SK-N-SH treated with all-trans-retinoic acid at 6 μM for 48 hours (cell line): ENCODE data around the gene NFYC.

Experiments
- OSR1 ChIP-seq: fragments of 250-450 bp; sonication (Bioruptor Pico); IDR thresholded peaks from 2 replicates; pipeline ENCODE4 v1.8.0; 2022; ENCODE audit warnings: moderate library complexity, mild to moderate bottlenecking, inconsistent platforms
- ZFP30 ChIP-seq: fragments of 450-650 bp; formaldehyde crosslinking; IDR thresholded peaks from 2 replicates; pipeline ENCODE4 v1.5.0; 2022; ENCODE audit warnings: mild to moderate bottlenecking, moderate library complexity

DNA sequence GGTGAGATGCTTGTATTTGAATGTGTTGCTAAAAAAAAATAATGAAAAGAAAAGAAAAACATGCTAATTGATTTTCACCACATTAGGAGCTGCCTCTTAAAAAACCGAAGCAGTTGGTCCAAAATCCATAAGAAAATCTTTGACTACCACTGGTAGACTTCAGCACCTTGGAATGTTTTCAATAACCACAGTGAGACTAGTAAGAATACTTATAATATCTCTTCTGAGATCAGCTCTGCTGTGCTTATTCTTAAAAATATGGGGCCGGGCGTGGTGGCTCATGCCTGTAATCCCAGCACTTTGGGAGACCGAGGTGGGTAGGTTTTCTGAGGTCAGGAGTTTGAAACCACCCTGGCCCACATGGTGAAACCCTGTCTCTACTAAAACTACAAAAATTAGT, 15.1 kb downstream of the NFYC start:
- TF ChIP-seq OSR1 (CRISPR knock-in tag) (no peak), ZFP30 (CRISPR knock-in tag) (no peak)
